PC-9 (cell line): ENCODE results near the gene ADGRG4. TPM values are rescaled to one million over a fixed set of nuclear protein-coding genes. Genes with fewer than 3 reads are reported as not detected.
A peak's percentile ranks its signal among the peaks of the same experiment; 100 is the strongest.

Source experiments
- BruUV-seq: library from RNA; stranded (reverse); fragments of 400-500 nt; replicated peaks from 2 replicates; lab custom pipeline; 2021; lab: Mats Ljungman, UMichigan
- CTCF ChIA-PET: fragments of 300-600 bp; sonication (Branson Sonifier 250); formaldehyde crosslinking; loops from one replicate; lab custom pipeline; 2022; ENCODE audit warnings: antibody characterized with exemption; lab: Charles Lee
- POLR2A ChIA-PET: fragments of 300-600 bp; sonication (Branson Sonifier 250); formaldehyde crosslinking; loops from one replicate; lab custom pipeline; 2022; ENCODE audit warnings: antibody characterized with exemption; ENCODE audit not compliant: unreplicated experiment; lab: Charles Lee
- DNase-seq, 2 experiments: peaks; one replicate each; pipeline versions ENCODE4 v3.0.0 to v3.0.0-alpha.2; 2015 to 2022; ENCODE audit warnings: mixed read lengths in 1 of 2
- H2AFZ ChIP-seq: fragments of 200-600 bp; sonication (generic); 2 replicates; pipeline ENCODE4 v1.8.1; 2017; ENCODE audit warnings: antibody characterized with exemption
- H3F3A ChIP-seq: fragments of 200-600 bp; sonication (generic); 2 replicates; pipeline ENCODE4 v1.8.1; 2017; ENCODE audit warnings: antibody characterized with exemption, mild to moderate bottlenecking, low read depth; ENCODE audit not compliant: insufficient read depth
- H3K27ac ChIP-seq: fragments of 200-600 bp; sonication (generic); 2 replicates; pipeline ENCODE4 v1.6.1; 2016; ENCODE audit warnings: mixed run types
- H3K27me3 ChIP-seq: fragments of 200-600 bp; sonication (generic); 2 replicates; pipeline ENCODE4 v1.6.1; 2016; ENCODE audit warnings: low read depth, mixed run types; ENCODE audit not compliant: insufficient read depth
- H3K36me3 ChIP-seq: fragments of 200-600 bp; sonication (generic); 2 replicates; pipeline ENCODE4 v1.6.1; 2016; ENCODE audit warnings: low read depth, mixed run types
- H3K4me1 ChIP-seq: fragments of 200-600 bp; sonication (generic); replicated peaks from 2 replicates; pipeline ENCODE4 v1.6.1; 2016; ENCODE audit warnings: mixed run types; ENCODE audit not compliant: insufficient read depth
- H3K4me2 ChIP-seq: fragments of 200-600 bp; sonication (generic); 2 replicates; pipeline ENCODE4 v1.6.1; 2017; ENCODE audit warnings: mixed run types
- H3K4me3 ChIP-seq: fragments of 200-600 bp; sonication (generic); 2 replicates; pipeline ENCODE4 v1.6.1; 2016; ENCODE audit warnings: mixed run types
- H3K79me2 ChIP-seq: fragments of 200-600 bp; sonication (generic); 2 replicates; pipeline ENCODE4 v1.6.1; 2017; ENCODE audit warnings: low read depth, mixed run types
- H3K9me2 ChIP-seq: fragments of 200-600 bp; sonication (generic); 2 replicates; pipeline ENCODE4 v1.8.1; 2017; ENCODE audit warnings: mild to moderate bottlenecking; ENCODE audit not compliant: insufficient read depth
- H3K9me3 ChIP-seq: fragments of 200-600 bp; sonication (generic); 2 replicates; pipeline ENCODE4 v1.8.1; 2016; ENCODE audit warnings: low read depth; ENCODE audit not compliant: insufficient read depth
- H4K20me1 ChIP-seq: fragments of 200-600 bp; sonication (generic); 2 replicates; pipeline ENCODE4 v1.8.1; 2017; ENCODE audit not compliant: insufficient read depth
- CTCF ChIP-seq: fragments of 200-600 bp; sonication (generic); conservative IDR thresholded peaks from 2 replicates; pipeline ENCODE4 v1.6.1; 2017; ENCODE audit warnings: mixed run types, antibody characterized with exemption, mild to moderate bottlenecking, moderate library complexity
- EZH2 ChIP-seq: fragments of 200-600 bp; sonication (generic); IDR thresholded peaks from 2 replicates; pipeline ENCODE4 v1.8.0; 2017; ENCODE audit warnings: antibody characterized with exemption, low read depth
- intact Hi-C: fragments of 100-400 bp; cut with micrococcal nuclease; formaldehyde crosslinking; loops from one replicate; pipeline ENCODE4 v1.10.0; 2022; ENCODE audit not compliant: unreplicated experiment
- total RNA-seq: library from RNA; stranded (reverse); gene quantifications from 2 replicates; pipeline ENCODE4 v1.2.3, GENCODE V29; 2021

ADGRG4 gene
- total RNA-seq, 1 experiment from 2014 or later: not detected

- Histone ChIP-seq H3K79me2 (no peaks in the 10 kb centered on the region), H3K9me2 (no peaks in the 10 kb centered on the region), H3K36me3 (no peaks in the 10 kb centered on the region), H3K27ac (no peak overlapping the region), H3K4me3 (no peak overlapping the region), H3K4me1 (peaks cover 31% of the 10 kb centered on the region), H3K27me3 (no peaks in the 10 kb centered on the region), H2AFZ (no peak overlapping the region), H3K4me2 (no peak overlapping the region), H3F3A (peaks cover 25% of the 10 kb centered on the region), H4K20me1 (no peaks in the 10 kb centered on the region), H3K9me3 (peaks cover 9% of the 10 kb centered on the region)
- CTCF ChIA-PET: no interaction called here
- POLR2A ChIA-PET: no interaction called here
- no TSS peak for BruUV-seq
- intact Hi-C loops: no loop called here
- TF ChIP-seq EZH2: no peak
- TF ChIP-seq CTCF: no peak
- DNase-seq: no peak
These were observed 147.2 kb downstream of the ADGRG4 start for GRCh38 chrX:136447968-136448367.

- Histone ChIP-seq H3K9me2 (no peaks in the 10 kb centered on the region), H3K4me1 (peaks cover 53% of the 10 kb centered on the region), H3K9me3 (peaks cover 9% of the 10 kb centered on the region), H3K36me3 (no peaks in the 10 kb centered on the region), H3K4me2 (peak overlapping the region; percentile 84), H3F3A (peaks cover 40% of the 10 kb centered on the region), H4K20me1 (no peaks in the 10 kb centered on the region), H3K79me2 (no peaks in the 10 kb centered on the region), H3K4me3 (peak overlapping the region; percentile 39; the same call in 1 of the 2 replicates), H2AFZ (peak overlapping the region; percentile 86), H3K27me3 (no peaks in the 10 kb centered on the region), H3K27ac (peak overlapping the region; percentile 93)
- ChIA-PET POLR2A (interaction anchor here (0.6 to 0.8 kb wide), 3 partner anchors 47 to 430 kb away, joined by 3 read pairs; partner anchors contain the start of genes HTATSF1 and RBMX), CTCF (no interaction called here)
- DNase-seq: peak; percentile 41 to 74
- TF ChIP-seq CTCF: no peak
- no peak for TF ChIP-seq EZH2
- intact Hi-C loops: no loop called here
- TSS peak; percentile 25 for BruUV-seq
These were observed 149.5 kb downstream of the ADGRG4 start for GRCh38 chrX:136450050-136450830.

GRCh38 chrX:136452614-136453013 is 151.9 kb downstream of the ADGRG4 start:
- Histone ChIP-seq H3K9me3 (peaks cover 9% of the 10 kb centered on the region), H3K27me3 (no peaks in the 10 kb centered on the region), H3K4me2 (no peak overlapping the region), H3K79me2 (no peaks in the 10 kb centered on the region), H3K4me3 (no peak overlapping the region), H3K4me1 (peaks cover 77% of the 10 kb centered on the region), H2AFZ (no peak overlapping the region), H4K20me1 (no peaks in the 10 kb centered on the region), H3K27ac (no peak overlapping the region), H3K9me2 (no peaks in the 10 kb centered on the region), H3F3A (peaks cover 48% of the 10 kb centered on the region), H3K36me3 (no peaks in the 10 kb centered on the region)
- no peak for DNase-seq
- TF ChIP-seq EZH2: no peak
- TF ChIP-seq CTCF: no peak
- POLR2A ChIA-PET: no interaction called here
- CTCF ChIA-PET: no interaction called here
- no TSS peak for BruUV-seq
- intact Hi-C loops: no loop called here
